HCT116 (cell line): Measurements from ENCODE around the gene CLDN20. TPM values are rescaled to one million over a fixed set of nuclear protein-coding genes. Genes with fewer than 3 reads are reported as not detected.

Source experiments
- ATAC-seq: fragments of 200-7000 bp; cut with Tn5 transposase; 2 replicates; pipeline ENCODE4 v1.9.1; 2020; ENCODE audit warnings: mild to moderate bottlenecking, moderate library complexity
- BruUV-seq: library from RNA; stranded (reverse); fragments of 400-500 nt; replicated peaks from 2 replicates; lab custom pipeline; 2021; lab: Mats Ljungman, UMichigan
- CTCF ChIA-PET: fragments of 300-600 bp; sonication (Branson Sonifier 250); formaldehyde crosslinking; loops from one replicate; lab custom pipeline; 2021; ENCODE audit warnings: antibody characterized with exemption; lab: Charles Lee
- POLR2A ChIA-PET: fragments of 300-600, 350-600 bp; sonication (Branson Sonifier 250); formaldehyde crosslinking; loops from one replicate; lab custom pipeline; 2021; ENCODE audit warnings: antibody characterized with exemption; lab: Charles Lee
- RAD21 ChIA-PET, 2 experiments: fragments of 300-600 bp; sonication (Branson Sonifier 250); formaldehyde crosslinking; loops; one replicate each; lab custom pipeline; 2023; ENCODE audit warnings: low total read pairs in 2 of 2; ENCODE audit not compliant: uncharacterized antibody in 2 of 2, unreplicated experiment in 2 of 2, low non-redundant PET in 1 of 2; lab: Charles Lee
- DNase-seq: peaks from one replicate; pipeline ENCODE4 v3.0.0-alpha.2; 2010; ENCODE audit warnings: low read depth, low spot score
- H2AFZ ChIP-seq: fragments of 200-600 bp; shearing (Covaris generic), sonication (generic); 2 replicates; pipeline ENCODE4 v1.6.1; 2017; ENCODE audit warnings: low read depth, mixed run types, mixed read lengths, antibody characterized with exemption, low read length; ENCODE audit not compliant: poor library complexity, severe bottlenecking
- H3K27ac ChIP-seq: 2 replicates; pipeline ENCODE4 v1.5.1; 2012; ENCODE audit warnings: low read depth, low read length
- H3K27me3 ChIP-seq: fragments of 200-600 bp; sonication (generic); 2 replicates; pipeline ENCODE4 v1.6.1; 2016; ENCODE audit warnings: mixed run types, low read length, mixed read lengths; ENCODE audit not compliant: insufficient read depth
- H3K36me3 ChIP-seq, 2 experiments: fragments of 200-500 bp in 1 of 2; fragments of 200-600 bp in 1 of 2; sonication (Bioruptor generic) in 1 of 2; sonication (generic) in 1 of 2; 2 replicates each; pipeline versions ENCODE4 v1.5.1 to v1.6.1; 2014 to 2016; ENCODE audit warnings: low read length in 2 of 2, inconsistent platforms in 1 of 2, mixed read lengths in 1 of 2, mixed run types in 1 of 2; ENCODE audit not compliant: insufficient read depth in 2 of 2, control insufficient read depth in 1 of 2
- H3K4me1 ChIP-seq, 2 experiments: fragments of 200-600 bp in 1 of 2; sonication (generic) in 1 of 2; 2 replicates each; pipeline versions ENCODE4 v1.5.1 to v1.6.1; 2012 to 2017; ENCODE audit warnings: low read length in 2 of 2, inconsistent platforms in 1 of 2, mild to moderate bottlenecking in 1 of 2, mixed read lengths in 1 of 2, mixed run types in 1 of 2, moderate library complexity in 1 of 2; ENCODE audit not compliant: insufficient read depth in 2 of 2, control insufficient read depth in 1 of 2
- H3K4me2 ChIP-seq: fragments of 200-600 bp; sonication (generic); 2 replicates; pipeline ENCODE4 v1.6.1; 2017; ENCODE audit warnings: mixed run types, low read length, mixed read lengths
- H3K4me3 ChIP-seq, 2 experiments: fragments of 200-600 bp in 1 of 2; sonication (generic) in 1 of 2; replicated peaks in 1 of 2; 2 replicates each; pipeline ENCODE4 v1.5.1; 2011 to 2016; ENCODE audit warnings: low read length in 2 of 2, control low read depth in 1 of 2, low read depth in 1 of 2, mild to moderate bottlenecking in 1 of 2, mixed read lengths in 1 of 2, mixed run types in 1 of 2
- H3K79me2 ChIP-seq: fragments of 200-600 bp; sonication (generic); 2 replicates; pipeline ENCODE4 v1.6.1; 2017; ENCODE audit warnings: mild to moderate bottlenecking, mixed run types, low read length, moderate library complexity, mixed read lengths; ENCODE audit not compliant: insufficient read depth
- H3K9ac ChIP-seq: fragments of 200-600 bp; sonication (generic); 2 replicates; pipeline ENCODE4 v1.6.1; 2016; ENCODE audit warnings: low read length, mixed read lengths
- H3K9me2 ChIP-seq: fragments of 200-600 bp; sonication (generic), shearing (Covaris generic); 2 replicates; pipeline ENCODE4 v1.6.1; 2017; ENCODE audit warnings: mixed run types, mild to moderate bottlenecking, moderate library complexity; ENCODE audit not compliant: insufficient read depth
- H3K9me3 ChIP-seq, 2 experiments: fragments of 200-500 bp in 1 of 2; fragments of 200-600 bp in 1 of 2; sonication (Bioruptor generic) in 1 of 2; sonication (generic) in 1 of 2; 2 replicates each; pipeline ENCODE4 v1.6.1; 2014 to 2017; ENCODE audit warnings: low read length in 2 of 2, mixed read lengths in 2 of 2, inconsistent platforms in 1 of 2, low read depth in 1 of 2, mild to moderate bottlenecking in 1 of 2, mixed run types in 1 of 2, moderate library complexity in 1 of 2; ENCODE audit not compliant: control insufficient read depth in 1 of 2, insufficient read depth in 1 of 2
- H4K20me1 ChIP-seq: fragments of 200-600 bp; sonication (generic), shearing (Covaris generic); 2 replicates; pipeline ENCODE4 v1.6.1; 2017; ENCODE audit warnings: mixed run types, mild to moderate bottlenecking, moderate library complexity; ENCODE audit not compliant: insufficient read depth
- ATF3 ChIP-seq: IDR thresholded peaks from 2 replicates; pipeline ENCODE4 v1.6.1; 2012
- CBX3 ChIP-seq: IDR thresholded peaks from 2 replicates; pipeline ENCODE4 v1.6.1; 2012; ENCODE audit warnings: low read depth
- CEBPB ChIP-seq: IDR thresholded peaks from 2 replicates; pipeline ENCODE4 v1.6.1; 2012; ENCODE audit warnings: low read depth
- EGR1 ChIP-seq: IDR thresholded peaks from 2 replicates; pipeline ENCODE4 v1.6.1; 2012; ENCODE audit warnings: low read depth
- EZH2 ChIP-seq: fragments of 200-600 bp; sonication (generic); IDR thresholded peaks from 2 replicates; pipeline ENCODE4 v1.6.1; 2017; ENCODE audit warnings: antibody characterized with exemption, mixed run types
- EZH2phosphoT487 ChIP-seq: fragments of 200-600 bp; IDR thresholded peaks from 2 replicates; pipeline ENCODE4 v1.6.1; 2018; ENCODE audit warnings: antibody characterized with exemption, borderline replicate concordance
- FOSL1 ChIP-seq: IDR thresholded peaks from 2 replicates; pipeline ENCODE4 v1.6.1; 2012; ENCODE audit warnings: low read depth
- JUND ChIP-seq: IDR thresholded peaks from 2 replicates; pipeline ENCODE4 v1.6.1; 2012
- MAX ChIP-seq: IDR thresholded peaks from 2 replicates; pipeline ENCODE4 v1.6.1; 2012
- POLR2A ChIP-seq: IDR thresholded peaks from 2 replicates; pipeline ENCODE4 v1.7.0; 2011; ENCODE audit warnings: borderline replicate concordance; ENCODE audit not compliant: insufficient read depth, insufficient read length; ENCODE audit errors: extremely low read depth
- POLR2AphosphoS5 ChIP-seq: IDR thresholded peaks from 2 replicates; pipeline ENCODE4 v1.6.1; 2011; ENCODE audit warnings: mild to moderate bottlenecking, low read depth, low read length, moderate library complexity
- RAD21 ChIP-seq: IDR thresholded peaks from 2 replicates; pipeline ENCODE4 v1.6.1; 2012; ENCODE audit warnings: low read depth, mild to moderate bottlenecking
- SIN3A ChIP-seq: IDR thresholded peaks from 2 replicates; pipeline ENCODE4 v1.6.1; 2012; ENCODE audit warnings: low read depth
- SP1 ChIP-seq: IDR thresholded peaks from 2 replicates; pipeline ENCODE4 v1.6.1; 2012; ENCODE audit warnings: low read depth
- SRF ChIP-seq: IDR thresholded peaks from 2 replicates; pipeline ENCODE4 v1.6.1; 2012; ENCODE audit warnings: low read depth
- TCF7L2 ChIP-seq: IDR thresholded peaks from 2 replicates; pipeline ENCODE4 v1.7.0; 2011; ENCODE audit warnings: borderline replicate concordance, inconsistent platforms; ENCODE audit not compliant: insufficient read depth, insufficient read length; ENCODE audit errors: extremely low read depth
- YY1 ChIP-seq: IDR thresholded peaks from 2 replicates; pipeline ENCODE4 v1.6.1; 2011; ENCODE audit warnings: low read length, low read depth, moderate library complexity, mild to moderate bottlenecking; ENCODE audit not compliant: insufficient replicate concordance; ENCODE audit errors: extremely low read depth
- ZBTB33 ChIP-seq: IDR thresholded peaks from 2 replicates; pipeline ENCODE4 v1.6.1; 2011; ENCODE audit warnings: mild to moderate bottlenecking, low read length, moderate library complexity; ENCODE audit not compliant: insufficient replicate concordance; ENCODE audit errors: extremely low read depth
- ZFX ChIP-seq: fragments of 450-650 bp; IDR thresholded peaks from 2 replicates; pipeline ENCODE4 v1.6.1; 2017
- ZNF274 ChIP-seq: fragments of 200-500 bp; sonication (Bioruptor generic); IDR thresholded peaks from 2 replicates; pipeline ENCODE4 v1.6.1; 2014; ENCODE audit warnings: mild to moderate bottlenecking, low read depth, low read length, inconsistent platforms
- intact Hi-C: fragments of 100-400 bp; cut with micrococcal nuclease; formaldehyde crosslinking; loops from 2 replicates; pipeline ENCODE4 v1.10.0; 2022
- total RNA-seq: library from RNA; stranded (reverse); gene quantifications from one replicate; pipeline ENCODE4 v1.2.1, GENCODE V29; 2021; ENCODE audit not compliant: unreplicated experiment

The CLDN20 gene
- total RNA-seq, 1 experiment from 2014 or later: not detected

GRCh38 chr6:155262655-155263054 is 1.2 kb upstream of the CLDN20 start (continued):
- no peak for TF ChIP-seq CBX3
- no peak for TF ChIP-seq POLR2A
- no peak for TF ChIP-seq POLR2AphosphoS5
- no peak for TF ChIP-seq EZH2phosphoT487
- no peak for TF ChIP-seq MAX
- TF ChIP-seq ZFX: no peak
- TF ChIP-seq SRF: no peak
- no peak for TF ChIP-seq JUND
- no peak for TF ChIP-seq TCF7L2
- TF ChIP-seq ZBTB33: no peak

GRCh38 chr6:155264693-155265320 is 994 bp downstream of the CLDN20 start:
- Histone ChIP-seq H4K20me1 (no peaks in the 10 kb centered on the region), H3K79me2 (no peaks in the 10 kb centered on the region), H3K9me3 (no peaks in the 10 kb centered on the region), H3K9me2 (no peaks in the 10 kb centered on the region), H3K36me3 (no peaks in the 10 kb centered on the region; a peak in 1 of 4 replicates), H3K4me1 (peaks cover 0 to 3% of the 10 kb centered on the region in 2 experiments; a peak in 1 of 4 replicates), H3K4me2 (no peak overlapping the region), H3K9ac (no peak overlapping the region), H2AFZ (no peak overlapping the region), H3K27ac (no peak overlapping the region), H3K4me3 (no peak overlapping the region), H3K27me3 (no peaks in the 10 kb centered on the region)
- no TSS peak for BruUV-seq
- ChIA-PET CTCF (no interaction called here), POLR2A (no interaction called here), RAD21 (no interaction called here)
- ATAC-seq (no peak), DNase-seq (no peak)
- intact Hi-C loops: no loop called here
- TF ChIP-seq JUND (no peak), TCF7L2 (no peak), SP1 (no peak), YY1 (no peak), SRF (no peak), CEBPB (no peak), CBX3 (no peak), ZFX (no peak), EGR1 (no peak), ATF3 (no peak), POLR2AphosphoS5 (no peak), FOSL1 (no peak), RAD21 (no peak), SIN3A (no peak), ZBTB33 (no peak), EZH2 (no peak), POLR2A (no peak), EZH2phosphoT487 (no peak), ZNF274 (no peak)
